ENCODE measurements around the gene MFSD12.

GRCh38 chr19:3503036-3503572 is 54.3 kb downstream of the MFSD12 start:
- TF ChIP-seq EZH2 (optimal IDR thresholded peaks at IDR 0.05; ENCODE audit: low read depth, low read length) (no peak), CTCF (IDR thresholded peaks at IDR 0.05; ENCODE audit: low read length) (no peak)

Data from MM.1S (cell line).